ENCODE results near the gene UBE2Q2.

The UBE2Q2 gene

GRCh38 chr15:75864213-75865059 is 21.2 kb downstream of the UBE2Q2 start:
- TF ChIP-seq FOXP2 (optimal IDR thresholded peaks at IDR 0.05; ENCODE audit: borderline replicate concordance, extremely low read depth, extremely low read length, insufficient read depth) (no peak), REST (IDR thresholded peaks at IDR 0.05; ENCODE audit: insufficient read depth in 1 of 2, low read depth in 2 of 2, low read length in 2 of 2) (no peak), POLR2AphosphoS5 (IDR thresholded peaks at IDR 0.05; ENCODE audit: low read depth, low read length) (no peak), SIN3A (IDR thresholded peaks at IDR 0.05; ENCODE audit: borderline replicate concordance, insufficient read depth, low read length) (no peak), TAF1 (IDR thresholded peaks at IDR 0.05; ENCODE audit: borderline replicate concordance, insufficient read depth, low read length) (no peak)

- TF ChIP-seq FOXP2 (optimal IDR thresholded peaks at IDR 0.05; ENCODE audit: borderline replicate concordance, extremely low read depth, extremely low read length, insufficient read depth) (no peak), REST (IDR thresholded peaks at IDR 0.05; ENCODE audit: insufficient read depth in 1 of 2, low read depth in 2 of 2, low read length in 2 of 2) (no peak), SIN3A (IDR thresholded peaks at IDR 0.05; ENCODE audit: borderline replicate concordance, insufficient read depth, low read length) (no peak), TAF1 (IDR thresholded peaks at IDR 0.05; ENCODE audit: borderline replicate concordance, insufficient read depth, low read length) (no peak), POLR2AphosphoS5 (IDR thresholded peaks at IDR 0.05; ENCODE audit: low read depth, low read length) (no peak)
Measured at GRCh38 chr15:75866916-75867315, 23.7 kb downstream of the UBE2Q2 start.

- TF ChIP-seq REST (IDR thresholded peaks at IDR 0.05; ENCODE audit: insufficient read depth in 1 of 2, low read depth in 2 of 2, low read length in 2 of 2) (no peak), FOXP2 (optimal IDR thresholded peaks at IDR 0.05; ENCODE audit: borderline replicate concordance, extremely low read depth, extremely low read length, insufficient read depth) (no peak), TAF1 (IDR thresholded peaks at IDR 0.05; ENCODE audit: borderline replicate concordance, insufficient read depth, low read length) (no peak), SIN3A (IDR thresholded peaks at IDR 0.05; ENCODE audit: borderline replicate concordance, insufficient read depth, low read length) (no peak), POLR2AphosphoS5 (IDR thresholded peaks at IDR 0.05; ENCODE audit: low read depth, low read length) (no peak)
Measured at GRCh38 chr15:75867449-75867848, 24.2 kb downstream of the UBE2Q2 start.

- TF ChIP-seq FOXP2 (optimal IDR thresholded peaks at IDR 0.05; ENCODE audit: borderline replicate concordance, extremely low read depth, extremely low read length, insufficient read depth): no peak
- TF ChIP-seq SIN3A (IDR thresholded peaks at IDR 0.05; ENCODE audit: borderline replicate concordance, insufficient read depth, low read length): no peak
- TF ChIP-seq REST (IDR thresholded peaks at IDR 0.05; ENCODE audit: insufficient read depth in 1 of 2, low read depth in 2 of 2, low read length in 2 of 2): no peak
- no peak for TF ChIP-seq POLR2AphosphoS5 (IDR thresholded peaks at IDR 0.05; ENCODE audit: low read depth, low read length)
- no peak for TF ChIP-seq TAF1 (IDR thresholded peaks at IDR 0.05; ENCODE audit: borderline replicate concordance, insufficient read depth, low read length)
Measured at GRCh38 chr15:75868019-75868418, 24.8 kb downstream of the UBE2Q2 start.
